Heart right ventricle (tissue), 16 donors: ENCODE results near the gene AKR1C1. TPM values are rescaled to one million over a fixed set of nuclear protein-coding genes. Genes with fewer than 3 reads are reported as not detected.
"Not testable (repeated sequence)": the region's sequence is repeated elsewhere in the genome, so short reads cannot be mapped to it uniquely, and the experiment has no call there.

Experiments used
- ATAC-seq, 8 donors: fragments of 200-7000 bp; cut with Tn5 transposase; one replicate each; pipeline ENCODE4 v1.9.1; 2020; ENCODE audit warnings: mild to moderate bottlenecking in 8 of 8, moderate library complexity in 8 of 8, moderate number of reproducible peaks in 1 of 8
- DNase-seq, 2 donors: peaks; one replicate each; pipeline ENCODE4 v3.0.0-alpha.2; 2020
- H3K27ac ChIP-seq, 10 donors: fragments of 200-600 bp; sonication (generic) in 2 of 10; one replicate each; pipeline versions ENCODE4 v1.5.0 to v1.8.0; 2020 to 2022; ENCODE audit warnings: mild to moderate bottlenecking in 3 of 10
- H3K27me3 ChIP-seq, 7 donors: fragments of 200-600 bp; one replicate each; pipeline ENCODE4 v1.8.0; 2021 to 2022; ENCODE audit warnings: mild to moderate bottlenecking in 2 of 7
- H3K36me3 ChIP-seq, 9 donors: fragments of 200-600 bp; sonication (generic) in 1 of 9; one replicate each; pipeline versions ENCODE4 v1.5.0 to v1.8.0; 2020 to 2022; ENCODE audit warnings: mild to moderate bottlenecking in 2 of 9
- H3K4me1 ChIP-seq, 9 donors: fragments of 200-600 bp; sonication (generic) in 1 of 9; one replicate each; pipeline versions ENCODE4 v1.5.0 to v1.8.0; 2020 to 2022; ENCODE audit warnings: mild to moderate bottlenecking in 4 of 9
- H3K4me3 ChIP-seq, 10 donors: fragments of 200-600 bp; sonication (generic) in 2 of 10; one replicate each; pipeline versions ENCODE4 v1.5.0 to v1.8.0; 2020 to 2022; ENCODE audit warnings: mild to moderate bottlenecking in 7 of 10, moderate library complexity in 2 of 10
- H3K9me3 ChIP-seq, 11 donors: fragments of 200-600 bp in 10 of 11; sonication (generic) in 2 of 11; one replicate each; pipeline versions ENCODE4 v1.5.0 to v1.8.0; 2013 to 2022; ENCODE audit warnings: mild to moderate bottlenecking in 2 of 11, control low read depth in 1 of 11, moderate library complexity in 1 of 11
- WGBS, 2 donors: extraction: QIAGEN DNeasy Blood & Tissue Kit; methylation state at CpG; one replicate each; pipeline ENCODE4 v1.1.7; 2013; ENCODE audit warnings: inconsistent platforms in 1 of 2; 5-methylcytosine and 5-hydroxymethylcytosine counted together
- intact Hi-C, 10 donors: fragments of 100-400 bp; cut with DNase I; formaldehyde crosslinking; loops; one replicate each; pipeline versions ENCODE4 v1.11.1 to v1.14.2; 2022
- polyA plus RNA-seq, 2 donors: library from polyadenylated mRNA; stranded (reverse); fragments of 200-250 nt; gene quantifications; one replicate each; pipeline ENCODE4 v1.2.3, GENCODE V29; 2013
- total RNA-seq, 10 donors: library from RNA; stranded (reverse); fragmentation: NEBNext Ultra II Directional in 3 of 10; extraction: Animal tissue kit (Norgen Biotek cat#: 25700) in 3 of 10; gene quantifications; one replicate each; pipeline versions ENCODE4 v1.2.1 to v1.2.4, GENCODE V29; 2021 to 2023
- TF ChIP-seq, protein P1 (sequence below), 9 donors: fragments of 200-600 bp; sonication (generic) in 2 of 9; IDR thresholded peaks; one replicate each; pipeline versions ENCODE4 v1.5.0 to v1.8.0; 2021 to 2022; ENCODE audit warnings: antibody characterized with exemption in 9 of 9, mild to moderate bottlenecking in 5 of 9, moderate library complexity in 1 of 9
- donor health status: Arrhythmogenic right ventricular cardiomyopathy.
- donor health status: ischemic (EF 13 %, LVEDD 7.1; RV severe dilation, severe dysfunction).
- donor health status: healthy with polysubstance abuse.
- donor health status: DM: no; HTN: yes; CAD: no.
- donor health status: DM: no; HTN: no; CAD: no.
- donor health status: ischemic (EF 25% LVEDD 6.9; RV normal size, moderate dysfunction).
- donor health status: ischemic (EF 25% LVEDD 5.7; RV mildly dilated, moderate dysfunction).
- donor health status: healthy.
- donor health status: DM: yes; HTN: yes; CAD: no.
- donor health status: Ischemic cardiomyopathy.
- donor health status: ischemic (EF 35%, LVEDD 5.7; RV mildly dilated, moderate dysfunction).
- donor health status: nonischemic (EF 11% LVEDD 7.7; RV severe dilation, severe dysfunction).
- donor health status: DM: yes; HTN: yes; CAD: no.
- donor health status: PGD.
- donor health status: ischemic (EF 29% LVEDD 5.4; RV normal size, mild dysfunction).
- donor health status: nonischemic (EF 23%, LVEDD 6.1; RV moderate dilation, normal function).

The AKR1C1 gene
- total and polyA plus RNA-seq, 12 donors, result 6.6 to 131 (median 15.5) TPM

DNA sequence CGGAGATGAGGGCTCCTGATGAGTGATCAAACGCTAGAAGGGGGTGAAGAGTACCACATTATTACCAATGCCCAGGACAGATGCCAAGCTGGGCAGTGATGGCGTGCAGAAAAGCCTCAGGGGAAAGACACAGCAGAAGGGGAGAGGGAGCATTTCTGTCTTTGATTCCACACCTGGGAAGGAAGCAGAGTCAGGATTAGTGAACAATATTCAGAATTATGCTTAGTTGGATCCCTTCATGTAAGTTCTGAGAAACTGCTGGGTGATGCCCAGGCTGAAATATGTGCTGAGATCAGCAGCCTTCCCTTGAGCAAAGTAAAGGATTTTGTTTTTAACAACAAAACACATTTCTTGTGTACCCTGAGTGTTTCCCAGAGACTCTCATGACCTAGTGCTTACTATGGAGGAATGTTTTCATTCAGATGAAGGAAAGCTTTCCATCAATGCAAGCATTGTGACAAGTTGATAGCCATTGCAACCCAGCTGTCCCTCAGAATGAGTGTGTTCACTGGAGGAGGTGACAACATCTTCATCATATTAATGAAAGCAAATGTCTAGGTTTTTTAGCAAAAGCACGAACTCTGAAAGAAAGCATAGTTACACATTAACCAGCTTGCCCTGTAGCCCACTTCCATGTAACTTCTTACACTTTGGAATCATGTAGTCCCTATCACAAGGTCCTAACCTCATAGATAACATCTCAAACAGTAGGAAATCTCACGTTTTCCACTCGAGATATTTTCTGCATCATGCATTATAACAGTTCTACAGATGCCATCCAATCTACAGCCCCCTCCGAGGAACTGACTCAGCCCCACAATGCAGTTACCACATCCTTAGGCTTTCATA lies 23.8 kb upstream of the AKR1C1 start:
- intact Hi-C loops, result loop anchor here in 1 of 10 donors (5.0 kb wide), 1 partner anchor 87 kb away; no protein-coding TSS in a partner anchor
- Histone ChIP-seq H3K4me1 (peaks cover 0 to 36% (median 20%) of the 10 kb centered on the region in 9 donors), H3K36me3 (no peaks in the 10 kb centered on the region), H3K27ac (no peak overlapping the region), H3K9me3 (no peaks in the 10 kb centered on the region), H3K4me3 (no peak overlapping the region), H3K27me3 (no peaks in the 10 kb centered on the region)
- ATAC-seq (peak in 1 of 8 donors; percentile 46), DNase-seq (no peak)
- 80 to 83% methylated on average over 7 of the region's 7 CpGs for WGBS, 2 donors
- TF ChIP-seq, protein P1, sequence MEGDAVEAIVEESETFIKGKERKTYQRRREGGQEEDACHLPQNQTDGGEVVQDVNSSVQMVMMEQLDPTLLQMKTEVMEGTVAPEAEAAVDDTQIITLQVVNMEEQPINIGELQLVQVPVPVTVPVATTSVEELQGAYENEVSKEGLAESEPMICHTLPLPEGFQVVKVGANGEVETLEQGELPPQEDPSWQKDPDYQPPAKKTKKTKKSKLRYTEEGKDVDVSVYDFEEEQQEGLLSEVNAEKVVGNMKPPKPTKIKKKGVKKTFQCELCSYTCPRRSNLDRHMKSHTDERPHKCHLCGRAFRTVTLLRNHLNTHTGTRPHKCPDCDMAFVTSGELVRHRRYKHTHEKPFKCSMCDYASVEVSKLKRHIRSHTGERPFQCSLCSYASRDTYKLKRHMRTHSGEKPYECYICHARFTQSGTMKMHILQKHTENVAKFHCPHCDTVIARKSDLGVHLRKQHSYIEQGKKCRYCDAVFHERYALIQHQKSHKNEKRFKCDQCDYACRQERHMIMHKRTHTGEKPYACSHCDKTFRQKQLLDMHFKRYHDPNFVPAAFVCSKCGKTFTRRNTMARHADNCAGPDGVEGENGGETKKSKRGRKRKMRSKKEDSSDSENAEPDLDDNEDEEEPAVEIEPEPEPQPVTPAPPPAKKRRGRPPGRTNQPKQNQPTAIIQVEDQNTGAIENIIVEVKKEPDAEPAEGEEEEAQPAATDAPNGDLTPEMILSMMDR (IDR thresholded peaks at IDR 0.05), result no peak

DNA sequence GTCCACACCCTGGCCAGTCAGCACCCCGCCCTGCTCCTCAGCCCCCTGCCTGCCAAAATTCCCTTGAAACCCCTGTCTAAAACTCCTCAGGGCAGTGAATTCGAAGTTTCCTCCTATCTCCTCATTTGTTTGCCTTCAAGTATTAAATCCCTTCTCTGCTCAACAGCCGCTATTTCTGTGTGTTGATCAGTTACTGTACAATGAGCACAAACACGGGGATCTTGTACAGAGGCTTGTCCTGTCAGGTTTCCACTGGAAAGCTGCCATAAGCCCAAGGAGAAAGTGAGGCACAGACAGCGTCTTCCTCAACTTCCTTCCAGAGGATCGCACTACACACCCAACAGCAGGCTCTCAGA lies 23.2 kb upstream of the AKR1C1 start:
- not testable (repeated sequence) for H3K27me3 ChIP-seq, H3K4me3 ChIP-seq, DNase-seq, H3K36me3 ChIP-seq, H3K27ac ChIP-seq, ATAC-seq, H3K9me3 ChIP-seq
- 83 to 93% methylated on average over 6 of the region's 6 CpGs for WGBS, 2 donors
- H3K4me1 ChIP-seq, result peaks cover 0 to 42% (median 20%) of the 10 kb centered on the region in 9 donors
- intact Hi-C loops, result loop anchor here in 1 of 10 donors (5.0 kb wide), 1 partner anchor 88 kb away; no protein-coding TSS in a partner anchor

DNA sequence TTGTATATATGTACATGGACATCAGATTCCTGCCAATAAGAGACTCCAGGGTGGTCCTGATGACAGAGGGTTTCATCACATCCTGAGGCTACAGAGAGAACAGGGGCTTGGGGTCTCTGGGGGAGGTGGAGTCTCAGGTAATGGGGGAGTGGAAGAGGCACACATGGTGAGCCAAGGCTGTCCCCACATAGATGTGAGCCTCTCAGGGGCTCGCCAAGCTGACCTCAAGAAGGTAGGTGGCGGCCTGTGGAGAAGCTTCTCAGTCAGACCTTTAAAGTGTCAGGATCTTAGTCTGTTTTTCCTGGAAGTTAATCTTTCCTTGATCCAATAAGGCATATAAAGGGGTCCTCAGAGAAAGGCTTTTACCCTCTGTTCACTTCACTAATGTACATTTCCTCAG lies 22.3 kb upstream of the AKR1C1 start:
- not testable (repeated sequence) for H3K4me3 ChIP-seq, H3K27me3 ChIP-seq, H3K36me3 ChIP-seq, ATAC-seq, DNase-seq, H3K9me3 ChIP-seq
- Histone ChIP-seq H3K4me1 (peaks cover 0 to 42% (median 20%) of the 10 kb centered on the region in 9 donors), H3K27ac (peak overlapping the region in 7 of 10 donors; percentile 18 to 78 (median 54))
- intact Hi-C loops, result loop anchor here in 1 of 10 donors (5.0 kb wide), 1 partner anchor 89 kb away; no protein-coding TSS in a partner anchor
- 99 to 100% methylated on average over 2 of the region's 2 CpGs for WGBS, 2 donors

DNA sequence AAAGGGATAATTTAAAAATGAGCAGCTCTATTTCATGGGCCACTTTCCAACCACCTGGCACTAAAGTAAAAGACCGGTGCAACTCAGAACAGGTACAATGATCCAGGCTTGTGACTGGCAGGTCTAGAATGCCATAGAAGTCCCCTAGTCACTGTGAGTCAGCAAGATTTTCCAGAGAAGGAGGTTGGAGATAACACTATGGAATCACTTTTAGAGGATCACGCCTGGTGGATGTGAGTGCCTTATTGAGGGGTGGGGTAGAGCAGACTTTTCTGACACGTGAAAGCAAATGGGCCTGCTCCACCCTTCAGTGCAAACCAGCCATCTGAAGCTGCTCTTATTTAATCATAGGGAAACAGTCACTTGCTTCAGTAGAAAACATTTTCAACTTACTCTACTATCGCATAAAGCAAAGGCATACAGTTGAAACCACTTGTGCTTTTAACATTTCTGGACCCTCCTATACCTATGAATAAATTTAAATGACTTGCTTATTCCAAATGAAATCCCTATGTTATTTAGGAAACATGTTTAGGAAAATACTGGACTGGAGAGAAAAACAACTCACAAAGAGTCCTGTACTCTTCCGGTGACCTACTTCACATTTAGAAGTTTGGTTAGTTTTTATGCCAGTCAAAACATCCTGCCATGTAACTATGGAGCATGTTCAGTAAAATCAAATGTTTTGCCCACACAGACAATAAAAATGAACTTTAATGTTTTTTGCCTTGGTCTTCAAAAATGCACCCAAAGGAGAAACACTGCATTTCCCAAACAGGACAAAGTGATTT lies 21.5 kb upstream of the AKR1C1 start:
- peak in 6 of 8 donors; percentile 6 to 70 (median 52) for ATAC-seq
- peaks cover 0 to 42% (median 20%) of the 10 kb centered on the region in 9 donors for H3K4me1 ChIP-seq
- 75 to 89% methylated on average over 5 of the region's 5 CpGs for WGBS, 2 donors

More for the DNA sequence above, 21.5 kb upstream of the AKR1C1 start:
- no peaks in the 10 kb centered on the region for H3K36me3 ChIP-seq
- H3K4me3 ChIP-seq, result no peak overlapping the region
- H3K27ac ChIP-seq, result peak overlapping the region in 9 of 10 donors; percentile 9 to 78 (median 56)
- intact Hi-C loops, result loop anchor here in 1 of 10 donors (5.0 kb wide), 1 partner anchor 89 kb away; no protein-coding TSS in a partner anchor
- no peaks in the 10 kb centered on the region for H3K9me3 ChIP-seq
- DNase-seq, result no peak
- no peaks in the 10 kb centered on the region for H3K27me3 ChIP-seq
- TF ChIP-seq, protein P1 (IDR thresholded peaks at IDR 0.05), result no peak
